ENCODE measurements around the gene POLR2H. TPM values are rescaled to one million over a fixed set of nuclear protein-coding genes. Genes with fewer than 3 reads are reported as not detected.
"Not testable (repeated sequence)": the region's sequence is repeated elsewhere in the genome, so short reads cannot be mapped to it uniquely, and the experiment has no call there.

The POLR2H gene
- polyA plus RNA-seq, 4 donors: 85.8 to 101 (median 93.9) TPM

- no peak for DNase-seq (ENCODE audit: low read depth in 4 of 4, low spot score in 3 of 4)
Observed at GRCh38 chr3:184335291-184335660, 26.2 kb upstream of the POLR2H start.

GRCh38 chr3:184335661-184336546 is 25.6 kb upstream of the POLR2H start:
- DNase-seq (ENCODE audit: low read depth in 4 of 4, low spot score in 3 of 4): peak in 1 of 4 donors; percentile 77

- DNase-seq (ENCODE audit: low read depth in 4 of 4, low spot score in 3 of 4): no peak
Observed at GRCh38 chr3:184336547-184337398, 24.7 kb upstream of the POLR2H start.

GRCh38 chr3:184337399-184337714 is 24.2 kb upstream of the POLR2H start, which contains the start of gene FAM131A:
Gene FAM131A (plus strand): TSS chr3:184337600. CDS start chr3:184337631, 31 bp downstream.
- DNase-seq (ENCODE audit: low read depth in 4 of 4, low spot score in 3 of 4): no peak

- no peak for DNase-seq (ENCODE audit: low read depth in 4 of 4, low spot score in 3 of 4)
Observed at GRCh38 chr3:184337981-184338380, 23.5 kb upstream of the POLR2H start.

- peak in 1 of 4 donors; percentile 76 for DNase-seq (ENCODE audit: low read depth in 4 of 4, low spot score in 3 of 4)
Observed at GRCh38 chr3:184338511-184338945, 23.0 kb upstream of the POLR2H start.

- DNase-seq (ENCODE audit: low read depth in 4 of 4, low spot score in 3 of 4): no peak
Observed at GRCh38 chr3:184339001-184339400, 22.5 kb upstream of the POLR2H start.

- not testable (repeated sequence) for DNase-seq (ENCODE audit: low read depth in 4 of 4, low spot score in 3 of 4)
Observed at GRCh38 chr3:184339451-184340135, 21.9 kb upstream of the POLR2H start.

- DNase-seq (ENCODE audit: low read depth in 4 of 4, low spot score in 3 of 4): no peak
Observed at GRCh38 chr3:184341925-184342324, 19.6 kb upstream of the POLR2H start.

GRCh38 chr3:184343200-184343876 is 18.2 kb upstream of the POLR2H start:
- DNase-seq (ENCODE audit: low read depth in 4 of 4, low spot score in 3 of 4): no peak

- DNase-seq (ENCODE audit: low read depth in 4 of 4, low spot score in 3 of 4): no peak
Observed at GRCh38 chr3:184344579-184345316, 16.8 kb upstream of the POLR2H start.

GRCh38 chr3:184345317-184346144 is 16.0 kb upstream of the POLR2H start:
- DNase-seq (ENCODE audit: low read depth in 4 of 4, low spot score in 3 of 4): no peak

- DNase-seq (ENCODE audit: low read depth in 4 of 4, low spot score in 3 of 4): no peak
Observed at GRCh38 chr3:184346480-184347190, 14.9 kb upstream of the POLR2H start.

GRCh38 chr3:184347321-184348056 is 14.0 kb upstream of the POLR2H start:
- no peak for DNase-seq (ENCODE audit: low read depth in 4 of 4, low spot score in 3 of 4)

GRCh38 chr3:184348057-184348382 is 13.5 kb upstream of the POLR2H start:
- DNase-seq (ENCODE audit: low read depth in 4 of 4, low spot score in 3 of 4): no peak

GRCh38 chr3:184349563-184350470 is 11.7 kb upstream of the POLR2H start:
- DNase-seq (ENCODE audit: low read depth in 4 of 4, low spot score in 3 of 4): no peak

GRCh38 chr3:184350618-184351017 is 10.9 kb upstream of the POLR2H start:
- no peak for DNase-seq (ENCODE audit: low read depth in 4 of 4, low spot score in 3 of 4)

Data from right renal pelvis (tissue), 4 donors.